Measurements from ENCODE around the gene AGBL1. TPM values are rescaled to one million over a fixed set of nuclear protein-coding genes. Genes with fewer than 3 reads are reported as not detected.

AGBL1 gene
- total RNA-seq, 1 experiment from 2014 or later: not detected

GRCh38 chr15:86754846-86755245 is 675.2 kb downstream of the AGBL1 start:
- no peak for DNase-seq
- no peaks in the 10 kb centered on the region for H3K4me1 ChIP-seq (ENCODE audit: low read length)
- H3K4me3 ChIP-seq (ENCODE audit: low read length): no peak overlapping the region
- no peaks in the 10 kb centered on the region for H3K9me3 ChIP-seq (ENCODE audit: low read length)
- H3K4me2 ChIP-seq (ENCODE audit: low read depth, low read length, poor library complexity, severe bottlenecking): no peak overlapping the region
- H3K79me2 ChIP-seq (ENCODE audit: low read length): no peaks in the 10 kb centered on the region
- no peaks in the 10 kb centered on the region for H4K20me1 ChIP-seq (ENCODE audit: insufficient read depth, low read depth, low read length)
- H3K27me3 ChIP-seq (ENCODE audit: low read length): no peaks in the 10 kb centered on the region
- H3K9ac ChIP-seq (ENCODE audit: low read length): no peak overlapping the region
- H3K36me3 ChIP-seq (ENCODE audit: insufficient read depth, low read length): no peaks in the 10 kb centered on the region
- no peaks in the 10 kb centered on the region for H3K9me2 ChIP-seq (replicated peaks; ENCODE audit: insufficient read depth, low read length)
- H2AFZ ChIP-seq (ENCODE audit: low read length): no peak overlapping the region
- H3K27ac ChIP-seq (ENCODE audit: low read length): no peak overlapping the region

GRCh38 chr15:86756688-86757087 is 677.0 kb downstream of the AGBL1 start:
- Histone ChIP-seq H4K20me1 (ENCODE audit: insufficient read depth, low read depth, low read length) (no peaks in the 10 kb centered on the region), H3K27me3 (ENCODE audit: low read length) (no peaks in the 10 kb centered on the region), H3K4me1 (ENCODE audit: low read length) (no peaks in the 10 kb centered on the region), H2AFZ (ENCODE audit: low read length) (no peak overlapping the region), H3K79me2 (ENCODE audit: low read length) (no peaks in the 10 kb centered on the region), H3K4me2 (ENCODE audit: low read depth, low read length, poor library complexity, severe bottlenecking) (no peak overlapping the region), H3K9me3 (ENCODE audit: low read length) (no peaks in the 10 kb centered on the region), H3K9me2 (replicated peaks; ENCODE audit: insufficient read depth, low read length) (no peaks in the 10 kb centered on the region), H3K9ac (ENCODE audit: low read length) (no peak overlapping the region), H3K36me3 (ENCODE audit: insufficient read depth, low read length) (no peaks in the 10 kb centered on the region), H3K4me3 (ENCODE audit: low read length) (no peak overlapping the region), H3K27ac (ENCODE audit: low read length) (no peak overlapping the region)
- DNase-seq: no peak

- DNase-seq: no peak
- Histone ChIP-seq H3K27me3 (ENCODE audit: low read length) (no peaks in the 10 kb centered on the region), H4K20me1 (ENCODE audit: insufficient read depth, low read depth, low read length) (no peaks in the 10 kb centered on the region), H3K27ac (ENCODE audit: low read length) (no peak overlapping the region), H3K79me2 (ENCODE audit: low read length) (no peaks in the 10 kb centered on the region), H3K4me2 (ENCODE audit: low read depth, low read length, poor library complexity, severe bottlenecking) (no peak overlapping the region), H3K4me1 (ENCODE audit: low read length) (no peaks in the 10 kb centered on the region), H3K9ac (ENCODE audit: low read length) (no peak overlapping the region), H2AFZ (ENCODE audit: low read length) (no peak overlapping the region), H3K9me2 (replicated peaks; ENCODE audit: insufficient read depth, low read length) (no peaks in the 10 kb centered on the region; the same call in 1 of the 2 replicates), H3K4me3 (ENCODE audit: low read length) (no peak overlapping the region), H3K36me3 (ENCODE audit: insufficient read depth, low read length) (no peaks in the 10 kb centered on the region), H3K9me3 (ENCODE audit: low read length) (no peaks in the 10 kb centered on the region)
These were observed 680.3 kb downstream of the AGBL1 start for GRCh38 chr15:86759800-86760523.

- H2AFZ ChIP-seq (ENCODE audit: low read length): no peak overlapping the region
- H3K79me2 ChIP-seq (ENCODE audit: low read length): no peaks in the 10 kb centered on the region
- no peak overlapping the region for H3K9ac ChIP-seq (ENCODE audit: low read length)
- no peaks in the 10 kb centered on the region for H3K9me3 ChIP-seq (ENCODE audit: low read length)
- no peaks in the 10 kb centered on the region; the same call in 1 of the 2 replicates for H3K9me2 ChIP-seq (replicated peaks; ENCODE audit: insufficient read depth, low read length)
- no peaks in the 10 kb centered on the region for H3K4me1 ChIP-seq (ENCODE audit: low read length)
- H3K36me3 ChIP-seq (ENCODE audit: insufficient read depth, low read length): no peaks in the 10 kb centered on the region
- no peak overlapping the region for H3K4me3 ChIP-seq (ENCODE audit: low read length)
- no peaks in the 10 kb centered on the region for H3K27me3 ChIP-seq (ENCODE audit: low read length)
- H3K27ac ChIP-seq (ENCODE audit: low read length): no peak overlapping the region
- no peaks in the 10 kb centered on the region for H4K20me1 ChIP-seq (ENCODE audit: insufficient read depth, low read depth, low read length)
- no peak overlapping the region for H3K4me2 ChIP-seq (ENCODE audit: low read depth, low read length, poor library complexity, severe bottlenecking)
- no peak for DNase-seq
These were observed 683.2 kb downstream of the AGBL1 start for GRCh38 chr15:86762874-86763273.

GRCh38 chr15:86764021-86764420 is 684.4 kb downstream of the AGBL1 start:
- no peak overlapping the region for H2AFZ ChIP-seq (ENCODE audit: low read length)
- no peak overlapping the region for H3K4me3 ChIP-seq (ENCODE audit: low read length)
- H3K4me1 ChIP-seq (ENCODE audit: low read length): no peaks in the 10 kb centered on the region
- H3K27ac ChIP-seq (ENCODE audit: low read length): no peak overlapping the region
- H3K79me2 ChIP-seq (ENCODE audit: low read length): no peaks in the 10 kb centered on the region
- no peak for DNase-seq
- H3K9me2 ChIP-seq (replicated peaks; ENCODE audit: insufficient read depth, low read length): no peaks in the 10 kb centered on the region; the same call in 1 of the 2 replicates
- H4K20me1 ChIP-seq (ENCODE audit: insufficient read depth, low read depth, low read length): no peaks in the 10 kb centered on the region
- H3K9ac ChIP-seq (ENCODE audit: low read length): no peak overlapping the region
- H3K4me2 ChIP-seq (ENCODE audit: low read depth, low read length, poor library complexity, severe bottlenecking): no peak overlapping the region
- H3K27me3 ChIP-seq (ENCODE audit: low read length): no peaks in the 10 kb centered on the region
- no peaks in the 10 kb centered on the region for H3K36me3 ChIP-seq (ENCODE audit: insufficient read depth, low read length)
- H3K9me3 ChIP-seq (ENCODE audit: low read length): no peaks in the 10 kb centered on the region

- no peak overlapping the region for H3K4me3 ChIP-seq (ENCODE audit: low read length)
- H3K27me3 ChIP-seq (ENCODE audit: low read length): no peaks in the 10 kb centered on the region; the same call in 1 of the 2 replicates
- no peak for DNase-seq
- H3K36me3 ChIP-seq (ENCODE audit: insufficient read depth, low read length): no peaks in the 10 kb centered on the region
- no peak overlapping the region for H2AFZ ChIP-seq (ENCODE audit: low read length)
- H3K27ac ChIP-seq (ENCODE audit: low read length): no peak overlapping the region
- no peaks in the 10 kb centered on the region; the same call in 1 of the 2 replicates for H3K9me2 ChIP-seq (replicated peaks; ENCODE audit: insufficient read depth, low read length)
- H3K4me2 ChIP-seq (ENCODE audit: low read depth, low read length, poor library complexity, severe bottlenecking): no peak overlapping the region
- H3K79me2 ChIP-seq (ENCODE audit: low read length): no peaks in the 10 kb centered on the region
- H3K9ac ChIP-seq (ENCODE audit: low read length): no peak overlapping the region
- H3K9me3 ChIP-seq (ENCODE audit: low read length): no peaks in the 10 kb centered on the region
- H4K20me1 ChIP-seq (ENCODE audit: insufficient read depth, low read depth, low read length): no peaks in the 10 kb centered on the region
- no peaks in the 10 kb centered on the region for H3K4me1 ChIP-seq (ENCODE audit: low read length)
These were observed 685.6 kb downstream of the AGBL1 start for GRCh38 chr15:86765281-86765680.

- H3K36me3 ChIP-seq (ENCODE audit: insufficient read depth, low read length): no peaks in the 10 kb centered on the region
- H3K9me3 ChIP-seq (ENCODE audit: low read length): no peaks in the 10 kb centered on the region
- H3K79me2 ChIP-seq (ENCODE audit: low read length): no peaks in the 10 kb centered on the region
- no peak for DNase-seq
- no peaks in the 10 kb centered on the region; the same call in 1 of the 2 replicates for H3K27me3 ChIP-seq (ENCODE audit: low read length)
- H3K4me3 ChIP-seq (ENCODE audit: low read length): no peak overlapping the region
- H3K4me2 ChIP-seq (ENCODE audit: low read depth, low read length, poor library complexity, severe bottlenecking): no peak overlapping the region
- no peak overlapping the region for H3K27ac ChIP-seq (ENCODE audit: low read length)
- no peak overlapping the region for H2AFZ ChIP-seq (ENCODE audit: low read length)
- no peaks in the 10 kb centered on the region for H3K9me2 ChIP-seq (replicated peaks; ENCODE audit: insufficient read depth, low read length)
- no peak overlapping the region for H3K9ac ChIP-seq (ENCODE audit: low read length)
- no peaks in the 10 kb centered on the region for H4K20me1 ChIP-seq (ENCODE audit: insufficient read depth, low read depth, low read length)
- H3K4me1 ChIP-seq (ENCODE audit: low read length): no peaks in the 10 kb centered on the region
These were observed 692.8 kb downstream of the AGBL1 start for GRCh38 chr15:86772369-86773059.

- H3K27me3 ChIP-seq (ENCODE audit: low read length): no peaks in the 10 kb centered on the region; the same call in 1 of the 2 replicates
- no peak overlapping the region for H3K4me3 ChIP-seq (ENCODE audit: low read length)
- no peak overlapping the region for H3K27ac ChIP-seq (ENCODE audit: low read length)
- no peaks in the 10 kb centered on the region for H3K36me3 ChIP-seq (ENCODE audit: insufficient read depth, low read length)
- H2AFZ ChIP-seq (ENCODE audit: low read length): no peak overlapping the region
- H3K79me2 ChIP-seq (ENCODE audit: low read length): no peaks in the 10 kb centered on the region
- H3K4me2 ChIP-seq (ENCODE audit: low read depth, low read length, poor library complexity, severe bottlenecking): no peak overlapping the region
- no peaks in the 10 kb centered on the region for H3K4me1 ChIP-seq (ENCODE audit: low read length)
- H3K9me3 ChIP-seq (ENCODE audit: low read length): no peaks in the 10 kb centered on the region
- no peak for DNase-seq
- H3K9ac ChIP-seq (ENCODE audit: low read length): no peak overlapping the region
- H3K9me2 ChIP-seq (replicated peaks; ENCODE audit: insufficient read depth, low read length): no peaks in the 10 kb centered on the region
- H4K20me1 ChIP-seq (ENCODE audit: insufficient read depth, low read depth, low read length): no peaks in the 10 kb centered on the region
These were observed 694.1 kb downstream of the AGBL1 start for GRCh38 chr15:86773736-86774135.
